AG09319 (cell line): Measurements from ENCODE around the gene SMARCC1.

ENCODE experiments used
- DNase-seq: peaks from one replicate; pipeline ENCODE4 v3.0.0-alpha.2; 2010; ENCODE audit warnings: low read depth; ENCODE audit errors: extremely low read depth
- TF ChIP-seq, protein P1 (sequence below): IDR thresholded peaks from 2 replicates; pipeline ENCODE4 v1.5.1; 2011; ENCODE audit warnings: low read depth, mild to moderate bottlenecking, inconsistent platforms, low read length, moderate library complexity

The SMARCC1 gene

DNA sequence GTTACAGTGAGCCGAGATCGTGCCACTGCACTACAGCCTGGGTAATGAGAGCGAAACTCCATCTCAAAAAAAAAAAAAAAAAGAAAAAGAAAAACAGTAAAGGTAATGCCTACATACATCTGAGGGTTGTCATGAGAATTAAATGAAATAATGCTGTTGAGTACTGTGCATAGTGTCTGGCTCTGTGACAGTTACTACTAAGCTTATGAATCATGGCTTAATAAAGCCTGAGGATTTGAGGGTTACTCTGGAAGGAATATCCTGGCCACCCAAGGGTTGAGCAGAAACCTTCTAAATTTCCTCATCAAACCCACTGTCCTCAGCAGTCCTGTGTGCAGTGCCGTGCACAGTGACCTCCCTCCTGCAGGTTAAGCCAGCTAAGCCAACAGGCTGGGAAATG lies 241.4 kb downstream of the SMARCC1 start:
- TF ChIP-seq, protein P1, sequence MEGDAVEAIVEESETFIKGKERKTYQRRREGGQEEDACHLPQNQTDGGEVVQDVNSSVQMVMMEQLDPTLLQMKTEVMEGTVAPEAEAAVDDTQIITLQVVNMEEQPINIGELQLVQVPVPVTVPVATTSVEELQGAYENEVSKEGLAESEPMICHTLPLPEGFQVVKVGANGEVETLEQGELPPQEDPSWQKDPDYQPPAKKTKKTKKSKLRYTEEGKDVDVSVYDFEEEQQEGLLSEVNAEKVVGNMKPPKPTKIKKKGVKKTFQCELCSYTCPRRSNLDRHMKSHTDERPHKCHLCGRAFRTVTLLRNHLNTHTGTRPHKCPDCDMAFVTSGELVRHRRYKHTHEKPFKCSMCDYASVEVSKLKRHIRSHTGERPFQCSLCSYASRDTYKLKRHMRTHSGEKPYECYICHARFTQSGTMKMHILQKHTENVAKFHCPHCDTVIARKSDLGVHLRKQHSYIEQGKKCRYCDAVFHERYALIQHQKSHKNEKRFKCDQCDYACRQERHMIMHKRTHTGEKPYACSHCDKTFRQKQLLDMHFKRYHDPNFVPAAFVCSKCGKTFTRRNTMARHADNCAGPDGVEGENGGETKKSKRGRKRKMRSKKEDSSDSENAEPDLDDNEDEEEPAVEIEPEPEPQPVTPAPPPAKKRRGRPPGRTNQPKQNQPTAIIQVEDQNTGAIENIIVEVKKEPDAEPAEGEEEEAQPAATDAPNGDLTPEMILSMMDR: no peak
- DNase-seq: no peak

DNA sequence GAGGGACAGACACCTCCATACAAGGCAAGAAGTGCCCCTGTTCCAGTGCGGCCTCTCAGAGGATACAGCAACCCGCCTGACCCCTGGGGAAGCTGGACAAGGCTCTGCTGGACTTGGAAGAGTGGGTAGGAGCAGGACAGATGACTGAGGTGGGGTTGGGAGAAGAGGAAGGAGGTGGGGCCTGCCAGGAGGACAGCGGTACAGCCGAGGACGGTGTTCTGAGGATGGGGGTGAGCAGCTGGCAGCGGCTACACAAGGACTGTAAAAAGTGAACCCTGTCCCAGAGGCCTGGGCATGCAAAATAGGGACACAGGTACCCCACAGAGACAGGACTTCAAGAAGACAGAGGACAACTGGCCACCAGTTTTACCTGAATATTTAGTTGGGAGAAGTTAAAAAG lies 244.7 kb downstream of the SMARCC1 start:
- TF ChIP-seq, protein P1: no peak

DNA sequence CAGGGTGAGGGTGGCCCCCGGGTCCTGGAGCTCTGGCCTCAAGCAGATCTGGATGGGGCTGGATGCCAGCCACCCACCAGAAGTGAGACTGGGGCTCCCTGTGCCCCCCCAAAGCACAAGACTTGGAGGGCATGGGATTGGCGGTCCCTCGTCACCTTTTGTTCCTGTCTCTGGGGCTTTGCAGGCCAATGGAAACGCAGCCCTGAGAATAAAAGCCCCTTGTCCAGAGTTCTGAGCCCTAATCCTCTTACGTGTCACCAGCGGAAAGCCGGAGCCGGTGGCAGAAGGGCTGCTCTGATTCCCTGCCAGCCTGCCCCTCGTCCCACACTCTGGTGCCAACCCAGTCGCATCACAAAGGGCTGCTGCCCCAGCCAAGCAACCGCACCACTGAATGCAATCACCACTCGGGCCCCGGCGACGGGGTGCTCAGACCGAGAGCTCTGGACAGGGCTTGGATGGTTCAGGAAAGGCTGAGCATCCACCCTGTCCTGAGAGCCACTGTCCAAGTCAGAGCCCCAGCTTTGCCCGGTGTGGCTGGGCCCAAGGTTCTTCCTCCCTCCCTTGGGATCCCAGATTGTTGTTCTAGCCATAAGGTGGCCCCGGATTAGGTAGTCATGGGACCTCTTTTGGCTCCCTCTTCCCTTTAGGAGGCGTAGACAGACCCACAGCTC lies 245.3 kb downstream of the SMARCC1 start:
- TF ChIP-seq, protein P1: no peak
- no peak for DNase-seq

More for the DNA sequence above, 244.7 kb downstream of the SMARCC1 start:
- no peak for DNase-seq
